Measurements from ENCODE around the gene PPP2R3C. TPM values are rescaled to one million over a fixed set of nuclear protein-coding genes. Genes with fewer than 3 reads are reported as not detected.

Gene PPP2R3C
- total RNA-seq, 2 experiments from 2014 or later, result 34.0 to 39.1 TPM

DNA sequence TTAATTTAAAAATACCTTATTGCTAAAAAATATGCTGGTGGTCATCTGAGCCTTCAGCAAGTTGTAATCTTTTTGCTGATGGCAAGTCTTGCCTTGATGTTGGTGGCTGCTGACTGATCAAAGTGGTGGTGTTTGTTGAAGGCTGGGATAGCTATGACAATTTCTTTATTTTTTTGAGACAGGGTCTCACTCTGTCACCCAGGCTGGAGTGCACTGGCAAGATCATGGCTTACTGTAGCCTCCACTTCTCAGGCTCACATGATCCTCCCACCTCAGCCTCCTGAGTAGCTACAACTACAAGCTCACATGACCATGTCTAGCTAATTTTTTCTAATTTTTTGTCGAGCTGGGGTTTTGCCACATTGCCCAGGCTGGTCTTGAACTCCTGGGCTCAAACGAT is 25.4 kb upstream of the PPP2R3C start:
- Mint-ChIP-seq H3K27ac (no peak overlapping the region), H3K36me3 (peaks cover 10% of the 10 kb centered on the region), H3K9me3 (no peaks in the 10 kb centered on the region), H3K4me3 (no peak overlapping the region), H3K27me3 (no peaks in the 10 kb centered on the region), H3K4me1 (peaks cover 10% of the 10 kb centered on the region)
- no peak for DNase-seq
- ATAC-seq (ENCODE audit: low read depth), result no peak
- POLR2A ChIA-PET, result no interaction called here

DNA sequence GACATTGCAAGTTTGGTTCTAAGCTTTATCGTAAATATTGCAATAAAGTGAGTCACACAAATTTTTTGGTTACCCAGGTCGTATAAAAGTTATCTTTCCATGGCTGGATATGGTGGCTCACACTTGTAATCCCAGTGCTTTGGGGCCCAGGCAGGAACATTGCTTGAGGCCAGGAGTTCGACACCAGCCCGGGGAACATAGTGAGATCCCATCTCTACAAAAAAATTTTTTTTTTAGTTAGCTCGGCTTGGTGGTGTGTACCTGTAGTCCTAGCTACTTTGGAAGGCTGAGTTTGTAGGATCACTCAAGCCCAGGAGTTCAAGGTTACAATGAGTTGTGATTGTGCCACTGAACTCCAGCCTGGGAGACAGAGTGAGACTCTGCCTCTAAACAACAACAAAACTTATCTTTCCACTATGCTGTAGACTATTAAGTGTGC is 24.9 kb upstream of the PPP2R3C start:
- no peaks in the 10 kb centered on the region for H3K9me3 Mint-ChIP-seq
- ATAC-seq (ENCODE audit: low read depth) (no peak), DNase-seq (no peak)
- no peak overlapping the region for H3K27ac Mint-ChIP-seq
- POLR2A ChIA-PET, result no interaction called here
- H3K4me3 Mint-ChIP-seq, result no peak overlapping the region
- peaks cover 10% of the 10 kb centered on the region for H3K4me1 Mint-ChIP-seq
- H3K27me3 Mint-ChIP-seq, result no peaks in the 10 kb centered on the region
- peaks cover 10% of the 10 kb centered on the region for H3K36me3 Mint-ChIP-seq

DNA sequence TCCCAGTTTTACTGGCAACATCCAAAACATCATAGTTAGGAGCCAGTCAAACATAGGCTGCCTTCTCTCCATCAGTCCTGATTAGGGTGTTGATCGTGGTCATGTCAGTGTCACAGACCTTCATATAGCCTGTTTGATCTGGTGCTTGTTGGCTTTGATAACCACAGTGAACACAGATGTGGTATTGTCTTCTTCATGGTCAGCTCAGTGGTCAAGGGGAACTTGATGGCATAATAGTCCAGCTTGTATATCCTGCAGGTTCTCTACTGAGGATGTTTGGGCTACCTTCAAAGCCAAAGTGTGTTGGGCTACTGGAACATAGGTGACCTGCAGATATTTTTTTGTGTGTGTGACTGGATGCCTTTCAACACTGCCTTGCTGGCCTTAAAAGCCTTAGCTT is 22.2 kb upstream of the PPP2R3C start:
- H3K36me3 Mint-ChIP-seq, result peaks cover 10% of the 10 kb centered on the region
- no peaks in the 10 kb centered on the region for H3K27me3 Mint-ChIP-seq
- H3K4me3 Mint-ChIP-seq, result no peak overlapping the region
- no peak overlapping the region for H3K27ac Mint-ChIP-seq
- POLR2A ChIA-PET, result no interaction called here
- peaks cover 11% of the 10 kb centered on the region for H3K4me1 Mint-ChIP-seq
- no peaks in the 10 kb centered on the region for H3K9me3 Mint-ChIP-seq
- no peak for ATAC-seq (ENCODE audit: low read depth)
- no peak for DNase-seq

DNA sequence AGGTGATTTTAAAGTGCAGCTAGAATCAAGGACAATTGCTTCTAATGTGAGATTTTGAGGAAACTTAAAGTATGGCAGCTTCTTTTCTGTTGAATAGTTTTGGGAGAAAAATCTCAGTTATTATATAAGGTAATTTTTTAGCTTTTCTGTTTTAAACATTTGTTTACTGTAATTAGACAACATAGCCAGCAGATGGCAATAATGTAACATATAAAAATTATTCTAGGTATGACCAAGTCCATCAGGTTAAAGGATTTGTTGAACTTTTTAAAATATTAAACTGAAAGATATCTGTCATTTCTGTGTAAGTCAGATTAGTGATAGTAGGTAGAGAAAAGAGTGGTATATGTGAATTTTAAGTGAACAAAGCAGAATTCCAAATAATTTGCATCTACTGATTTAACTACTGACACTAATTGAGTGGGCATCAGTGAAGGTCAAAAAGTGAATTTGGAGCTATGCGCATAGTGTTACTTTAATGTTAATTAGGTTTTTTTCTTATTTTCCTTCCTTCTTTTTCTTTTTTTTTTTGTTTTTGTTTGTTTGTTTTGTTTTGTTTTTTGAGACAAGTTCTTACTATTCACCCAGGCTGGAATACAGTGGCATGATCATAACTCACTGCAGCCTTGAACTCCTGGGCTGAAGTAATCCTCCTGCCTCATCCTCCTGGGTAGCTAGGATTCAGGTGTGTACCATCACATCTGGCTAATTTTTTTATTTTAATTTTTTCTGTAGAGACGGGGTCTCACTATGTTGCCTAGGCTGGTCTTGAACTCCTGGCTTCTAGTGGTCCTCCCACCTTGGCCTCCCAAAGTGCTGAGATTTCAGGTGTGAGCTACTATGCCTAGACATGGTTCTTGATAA is 19.2 kb upstream of the PPP2R3C start:
- H3K9me3 Mint-ChIP-seq, result no peaks in the 10 kb centered on the region
- H3K27me3 Mint-ChIP-seq, result no peaks in the 10 kb centered on the region
- POLR2A ChIA-PET, result interaction anchor here (1.3 to 1.5 kb wide), 3 partner anchors 19 to 272 kb away, joined by 3 to 7 read pairs (median 3); partner anchors contain the start of genes NFKBIA and PPP2R3C
- H3K36me3 Mint-ChIP-seq, result peaks cover 11% of the 10 kb centered on the region
- ATAC-seq (ENCODE audit: low read depth) (no peak), DNase-seq (no peak)
- H3K27ac Mint-ChIP-seq, result no peak overlapping the region
- H3K4me3 Mint-ChIP-seq, result no peak overlapping the region
- peaks cover 14% of the 10 kb centered on the region for H3K4me1 Mint-ChIP-seq

DNA sequence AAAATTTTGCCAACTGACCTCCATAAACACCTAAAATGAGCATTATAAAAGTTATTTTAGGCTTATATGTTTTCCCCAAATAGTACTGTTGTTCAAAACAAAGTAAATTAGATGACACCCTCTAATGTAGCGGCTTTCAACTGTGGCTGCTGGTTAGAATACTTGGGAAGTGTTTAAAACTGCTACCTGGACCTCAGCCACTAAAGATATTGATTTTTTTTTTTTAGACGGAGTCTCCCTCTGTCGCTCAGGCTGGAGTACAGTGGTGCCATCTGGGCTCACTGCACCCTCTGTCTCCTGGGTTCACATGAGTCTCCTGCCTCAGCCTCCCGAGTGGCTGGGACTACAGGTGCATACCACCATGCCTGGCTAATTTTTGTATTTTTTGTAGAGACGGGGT is 16.8 kb upstream of the PPP2R3C start:
- Mint-ChIP-seq H3K4me1 (peaks cover 9% of the 10 kb centered on the region), H3K4me3 (no peak overlapping the region), H3K36me3 (peaks cover 20% of the 10 kb centered on the region), H3K27me3 (no peaks in the 10 kb centered on the region), H3K27ac (no peak overlapping the region), H3K9me3 (no peaks in the 10 kb centered on the region)
- DNase-seq (no peak), ATAC-seq (ENCODE audit: low read depth) (no peak)
- POLR2A ChIA-PET, result no interaction called here

DNA sequence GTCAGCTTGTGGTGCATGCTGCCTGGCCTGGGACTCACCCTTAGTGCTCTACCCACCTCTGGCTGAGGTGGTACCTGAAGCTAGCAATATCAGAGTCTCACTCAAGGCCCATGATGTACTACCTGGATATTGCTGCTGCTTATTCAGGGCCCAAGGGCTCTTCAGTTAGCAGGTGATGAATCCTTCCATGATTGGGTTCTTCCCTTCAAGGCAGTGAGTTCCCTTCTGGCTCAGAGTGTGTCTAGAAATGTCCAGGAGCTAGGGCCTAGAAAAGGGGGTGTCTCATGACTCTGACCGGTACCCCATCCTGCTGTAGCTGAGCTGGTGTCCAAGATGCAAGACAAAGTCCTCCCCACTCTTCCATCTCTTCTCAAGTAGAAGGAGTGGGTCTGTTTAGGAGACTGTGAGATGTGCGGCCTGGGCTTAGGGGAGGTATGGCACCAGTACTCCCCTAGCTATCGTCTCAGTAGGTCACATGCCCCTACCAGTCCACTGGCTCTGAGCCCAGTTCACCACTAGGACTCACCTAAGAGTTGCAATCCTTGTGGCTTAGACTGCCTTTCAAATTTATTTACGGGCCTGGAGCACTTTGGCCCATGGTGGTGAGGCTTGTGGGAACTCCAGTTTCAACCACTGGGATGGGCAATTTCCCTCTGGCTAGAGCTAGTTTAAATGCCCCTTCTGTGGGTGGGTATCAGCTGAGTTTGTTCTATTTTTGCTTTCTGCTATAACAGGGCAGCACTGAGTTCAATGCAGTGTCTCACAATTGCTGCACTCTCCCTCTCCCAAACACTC is 12.7 kb upstream of the PPP2R3C start:
- Mint-ChIP-seq H3K4me3 (no peak overlapping the region), H3K27ac (no peak overlapping the region), H3K36me3 (peaks cover 37% of the 10 kb centered on the region), H3K27me3 (no peaks in the 10 kb centered on the region), H3K4me1 (peaks cover 5% of the 10 kb centered on the region), H3K9me3 (peaks cover 2% of the 10 kb centered on the region)
- DNase-seq, result no peak
- no peak for ATAC-seq (ENCODE audit: low read depth)
- POLR2A ChIA-PET, result interaction anchor here (0.5 kb wide), 1 partner anchor 17 kb away, joined by 3 read pairs; no protein-coding TSS in a partner anchor

DNA sequence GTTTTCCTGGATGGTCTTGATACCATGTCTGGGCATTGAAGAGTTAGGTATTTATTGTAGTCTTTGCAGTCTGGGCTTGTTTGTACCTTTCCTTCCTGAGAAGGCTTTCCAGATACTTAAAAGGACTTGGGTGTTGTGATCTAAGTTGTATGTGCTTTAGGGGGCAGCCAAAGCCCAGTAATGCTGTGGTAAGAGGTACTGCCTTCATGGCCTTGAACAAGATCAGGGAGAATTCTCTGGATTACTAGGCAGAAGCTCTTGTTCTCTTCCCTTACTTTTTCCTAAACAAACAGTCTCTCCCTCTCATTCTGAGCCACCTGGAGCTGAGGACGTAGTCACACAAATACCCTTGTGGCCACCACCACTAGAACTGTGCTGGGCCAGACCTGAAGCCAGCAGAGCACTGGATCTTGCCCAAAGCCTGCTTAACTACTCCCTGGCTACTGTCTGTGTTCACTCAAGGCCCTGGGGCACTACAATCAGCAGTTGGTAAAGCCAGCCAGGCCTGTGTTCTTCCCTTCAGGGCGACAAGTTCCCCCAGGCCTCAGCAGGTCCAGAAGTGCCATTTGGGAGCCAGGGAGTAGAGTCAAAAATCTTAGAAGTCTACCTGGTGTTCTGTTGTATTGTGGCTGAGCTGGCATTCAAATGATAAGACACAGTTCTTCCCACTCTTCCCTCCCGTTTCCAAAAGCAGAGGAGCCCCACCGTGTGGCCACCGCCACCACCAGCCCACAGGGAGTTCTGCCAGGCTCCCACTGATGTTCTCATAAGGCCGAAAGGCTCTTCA is 11.9 kb upstream of the PPP2R3C start:
- H3K9me3 Mint-ChIP-seq, result peaks cover 2% of the 10 kb centered on the region
- no peak for ATAC-seq (ENCODE audit: low read depth)
- H3K27ac Mint-ChIP-seq, result no peak overlapping the region

DNA sequence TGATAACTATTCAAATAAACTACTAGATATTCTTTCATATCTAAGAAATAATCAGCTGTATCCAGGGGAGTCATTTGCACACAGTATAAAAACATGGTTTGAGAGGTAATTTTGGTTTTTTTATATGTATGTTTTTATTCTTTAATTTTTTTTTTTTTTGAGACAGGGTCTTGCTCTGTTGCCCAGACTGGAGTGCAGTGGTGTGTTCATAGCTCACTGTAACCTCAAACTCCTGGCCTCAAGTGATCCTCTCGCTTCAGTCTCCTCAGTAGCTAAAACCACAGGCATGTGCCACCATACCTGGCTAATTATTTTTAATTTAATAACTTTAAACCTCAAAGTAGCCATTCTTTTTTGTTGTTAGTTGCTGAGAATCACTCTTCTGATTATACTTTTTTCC is 2.3 kb upstream of the PPP2R3C start:
- Mint-ChIP-seq H3K9me3 (no peaks in the 10 kb centered on the region), H3K4me3 (peak overlapping the region; percentile 96), H3K27me3 (no peaks in the 10 kb centered on the region), H3K36me3 (peaks cover 29% of the 10 kb centered on the region), H3K27ac (no peak overlapping the region), H3K4me1 (peaks cover 39% of the 10 kb centered on the region)
- POLR2A ChIA-PET, result interaction anchor here (0.6 to 3.3 kb wide), 4 partner anchors 78 to 400 kb away, joined by 3 to 32 read pairs (median 16); partner anchors contain the start of genes FAM177A1 and NFKBIA
- ATAC-seq (ENCODE audit: low read depth) (no peak), DNase-seq (no peak)

More for the DNA sequence above, 11.9 kb upstream of the PPP2R3C start:
- DNase-seq, result no peak
- H3K36me3 Mint-ChIP-seq, result peaks cover 41% of the 10 kb centered on the region
- peaks cover 6% of the 10 kb centered on the region for H3K4me1 Mint-ChIP-seq
- no peaks in the 10 kb centered on the region for H3K27me3 Mint-ChIP-seq
- no peak overlapping the region for H3K4me3 Mint-ChIP-seq
- POLR2A ChIA-PET, result no interaction called here

DNA sequence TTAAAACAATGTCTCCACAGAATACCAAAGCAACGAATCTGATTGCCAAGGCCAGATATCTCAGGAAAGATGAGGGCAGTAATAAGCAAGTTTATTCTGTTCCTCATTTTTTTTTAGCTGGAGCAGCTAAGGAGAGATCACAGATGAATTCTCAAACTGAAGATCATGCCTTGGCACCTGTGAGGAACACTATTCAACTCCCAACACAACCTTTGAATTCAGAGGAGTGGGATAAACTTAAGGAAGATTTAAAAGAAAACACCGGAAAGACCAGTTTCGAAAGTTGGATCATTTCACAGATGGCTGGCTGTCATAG is 1.6 kb upstream of the PPP2R3C start:
- peaks cover 24% of the 10 kb centered on the region for H3K36me3 Mint-ChIP-seq
- H3K9me3 Mint-ChIP-seq, result no peaks in the 10 kb centered on the region
- no peaks in the 10 kb centered on the region for H3K27me3 Mint-ChIP-seq
- POLR2A ChIA-PET, result interaction anchor here (1.6 to 3.3 kb wide), 4 partner anchors 77 to 281 kb away, joined by 4 to 32 read pairs (median 24); partner anchors contain the start of genes FAM177A1, NFKBIA and SRP54
- H3K27ac Mint-ChIP-seq, result peak overlapping the region; percentile 99
- H3K4me3 Mint-ChIP-seq, result peak overlapping the region; percentile 96
- DNase-seq (no peak), ATAC-seq (ENCODE audit: low read depth) (no peak)
- H3K4me1 Mint-ChIP-seq, result peaks cover 37% of the 10 kb centered on the region

DNA sequence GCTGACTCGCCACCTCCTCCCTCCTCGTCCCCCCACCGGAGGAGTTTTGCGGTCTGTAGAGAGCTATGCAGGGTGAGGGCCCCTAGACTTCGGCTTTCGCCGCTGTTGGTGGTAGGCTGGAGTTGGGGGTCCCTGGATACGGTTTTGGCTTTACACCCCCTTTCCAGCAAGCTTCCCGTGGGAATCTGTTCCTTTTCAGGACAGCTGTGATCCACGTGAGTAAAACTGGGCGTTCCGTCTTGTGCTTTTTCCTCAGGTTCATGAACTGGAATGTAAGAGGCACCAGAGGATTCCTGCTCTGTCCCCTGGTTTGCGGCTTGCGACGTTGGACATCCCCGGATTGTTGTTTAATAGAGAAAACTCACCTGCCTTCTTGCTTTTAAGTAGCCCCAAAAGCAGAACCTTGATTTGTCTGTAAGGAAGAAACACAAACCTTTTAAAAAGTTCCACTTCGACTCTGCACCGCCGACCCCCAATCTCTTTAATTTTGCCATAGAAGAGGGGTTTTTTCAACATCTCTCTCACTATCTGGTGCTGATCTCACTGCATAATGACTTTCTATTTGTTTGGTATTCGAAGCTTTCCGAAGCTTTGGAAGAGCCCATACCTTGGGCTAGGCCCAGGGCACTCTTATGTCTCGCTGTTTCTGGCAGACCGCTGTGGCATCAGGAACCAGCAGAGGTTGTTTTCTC is 1.1 kb upstream of the PPP2R3C start:
- DNase-seq (no peak), ATAC-seq (ENCODE audit: low read depth) (no peak)
- Mint-ChIP-seq H3K9me3 (no peaks in the 10 kb centered on the region), H3K27ac (peak overlapping the region; percentile 99), H3K27me3 (no peaks in the 10 kb centered on the region), H3K36me3 (peaks cover 22% of the 10 kb centered on the region), H3K4me1 (peaks cover 37% of the 10 kb centered on the region), H3K4me3 (peak overlapping the region; percentile 96)
- POLR2A ChIA-PET, result interaction anchor here (0.7 to 3.3 kb wide), 11 partner anchors 77 to 294 kb away, joined by 3 to 32 read pairs (median 7); partner anchors contain the start of genes BAZ1A, FAM177A1, NFKBIA and PSMA6

DNA sequence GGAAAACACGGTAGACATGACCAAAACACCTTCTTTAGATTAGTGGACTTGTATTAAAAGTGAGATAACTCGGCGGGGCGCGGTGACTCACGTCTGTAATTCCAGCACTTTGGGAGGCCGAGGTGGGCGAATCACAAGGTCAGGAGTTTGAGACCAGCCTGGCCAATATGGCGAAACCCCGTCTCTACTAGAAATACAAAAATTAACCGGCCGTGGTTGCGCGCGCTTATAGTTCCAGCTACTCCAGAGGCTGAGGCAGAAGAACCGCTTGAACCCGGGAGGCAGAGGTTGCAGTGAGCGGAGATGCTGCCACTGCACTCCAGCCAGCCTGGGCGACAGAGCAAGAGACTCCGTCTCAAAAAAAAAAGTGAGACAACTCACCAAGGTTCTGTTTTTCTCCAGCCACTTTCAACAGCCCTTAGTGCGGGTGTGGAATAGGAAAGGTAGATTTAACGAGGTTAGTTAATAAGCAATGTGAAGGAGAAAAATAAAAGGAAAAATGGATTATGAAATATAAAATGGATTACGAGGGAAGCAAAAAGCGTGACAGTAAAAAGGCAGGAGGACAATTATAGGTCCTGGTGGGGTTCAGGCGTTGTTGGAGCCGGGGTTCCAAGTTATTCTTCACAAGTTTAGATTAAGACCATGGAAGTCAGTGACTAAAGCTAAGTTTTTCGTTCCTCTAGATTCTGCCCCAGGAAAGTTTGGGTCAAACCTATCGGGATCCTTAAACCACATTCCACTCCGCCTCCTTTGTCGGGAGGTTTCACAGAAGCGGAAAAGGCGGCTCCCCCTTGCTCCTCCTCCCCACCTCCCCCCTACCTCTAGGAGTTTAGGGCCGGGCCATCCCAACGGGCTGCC is 534 bp downstream of the PPP2R3C start:
- no peaks in the 10 kb centered on the region for H3K9me3 Mint-ChIP-seq
- H3K4me3 Mint-ChIP-seq, result peak overlapping the region; percentile 96
- POLR2A ChIA-PET, result interaction anchor here (0.5 to 3.3 kb wide), 13 partner anchors 20 to 295 kb away, joined by 3 to 32 read pairs (median 5); partner anchors contain the start of genes FAM177A1, NFKBIA, PSMA6 and SRP54
- DNase-seq (no peak), ATAC-seq (ENCODE audit: low read depth) (no peak)
- H3K27me3 Mint-ChIP-seq, result no peaks in the 10 kb centered on the region
- peak overlapping the region; percentile 99 for H3K27ac Mint-ChIP-seq
- H3K4me1 Mint-ChIP-seq, result peaks cover 43% of the 10 kb centered on the region
- H3K36me3 Mint-ChIP-seq, result peaks cover 17% of the 10 kb centered on the region

DNA sequence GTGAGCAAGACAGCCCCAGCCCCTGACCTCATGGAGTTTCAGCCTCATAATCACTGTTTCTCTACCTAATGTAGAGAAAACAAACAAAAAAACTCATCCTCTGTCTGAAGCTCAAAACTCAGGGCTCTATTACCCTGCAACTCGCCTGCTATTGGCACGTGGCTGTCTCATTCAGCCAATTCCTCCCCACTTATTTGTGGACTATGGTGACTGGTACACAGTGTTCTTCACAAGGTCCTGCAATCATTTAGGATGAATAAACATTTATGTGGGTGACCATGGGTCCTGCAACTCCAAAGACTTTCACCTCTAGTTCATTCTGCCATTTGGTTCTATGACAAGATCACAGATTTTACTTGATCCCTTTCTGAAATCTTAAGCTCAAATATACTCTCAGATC is 4.7 kb downstream of the PPP2R3C start:
- ATAC-seq (ENCODE audit: low read depth), result no peak
- DNase-seq, result no peak
- Mint-ChIP-seq H3K9me3 (no peaks in the 10 kb centered on the region), H3K27me3 (no peaks in the 10 kb centered on the region), H3K4me3 (no peak overlapping the region), H3K4me1 (peaks cover 21% of the 10 kb centered on the region), H3K27ac (peak overlapping the region; percentile 7), H3K36me3 (peaks cover 26% of the 10 kb centered on the region)
- POLR2A ChIA-PET, result no interaction called here

All from activated naive CD8-positive, alpha-beta T cell treated with anti-CD3 and anti-CD28 coated beads, Interleukin-2, amount 10 ng/mL, durations not matched to agents 7 days and 5 days (primary cell).